HL-60 (cell line): ENCODE results near the gene AKAP6.
"Not testable (repeated sequence)": the region's sequence is repeated elsewhere in the genome, so short reads cannot be mapped to it uniquely, and the experiment has no call there.

ENCODE experiments used
- DNase-seq, 2 experiments: peaks; one replicate each; pipeline ENCODE4 v3.0.0-alpha.2; 2010 to 2020; ENCODE audit warnings: low read depth in 1 of 2, low spot score in 1 of 2
- H3K27ac ChIP-seq: fragments of 250-450 bp; sonication (Bioruptor Pico); replicated peaks from 2 replicates; pipeline ENCODE4 v1.5.1; 2020; ENCODE audit warnings: mild to moderate bottlenecking, moderate library complexity
- H3K27me3 ChIP-seq: fragments of 250-450 bp; sonication (Bioruptor Pico); 2 replicates; pipeline ENCODE4 v1.5.1; 2021; ENCODE audit warnings: mild to moderate bottlenecking, moderate library complexity; ENCODE audit not compliant: insufficient read depth, poor library complexity, severe bottlenecking
- H3K4me3 ChIP-seq: replicated peaks from 2 replicates; pipeline ENCODE4 v1.5.1; 2011; ENCODE audit warnings: mild to moderate bottlenecking, control low read depth, low read length; ENCODE audit not compliant: insufficient read depth
- GABPA ChIP-seq: IDR thresholded peaks from 2 replicates; pipeline ENCODE4 v1.6.1; 2012; ENCODE audit warnings: low read depth
- POLR2AphosphoS5 ChIP-seq: IDR thresholded peaks from 2 replicates; pipeline ENCODE4 v1.6.1; 2012; ENCODE audit warnings: low read depth
- REST ChIP-seq: IDR thresholded peaks from 2 replicates; pipeline ENCODE4 v1.6.1; 2012; ENCODE audit warnings: low read depth; ENCODE audit not compliant: insufficient replicate concordance
- SPI1 ChIP-seq: IDR thresholded peaks from 2 replicates; pipeline ENCODE4 v1.6.1; 2012; ENCODE audit warnings: low read depth, mild to moderate bottlenecking, borderline replicate concordance
- TF ChIP-seq, protein P1 (sequence below): IDR thresholded peaks from one replicate; pipeline ENCODE4 v1.5.1; 2011; ENCODE audit warnings: low read length, control low read depth, inconsistent platforms; ENCODE audit not compliant: insufficient read depth

Gene AKAP6

GRCh38 chr14:32578181-32578580 lies 249.1 kb downstream of the AKAP6 start:
- no peak for DNase-seq
- Histone ChIP-seq H3K27ac (no peak overlapping the region), H3K27me3 (no peaks in the 10 kb centered on the region), H3K4me3 (no peak overlapping the region)
- no peak for TF ChIP-seq REST
- no peak for TF ChIP-seq GABPA
- TF ChIP-seq POLR2AphosphoS5, result no peak
- TF ChIP-seq, protein P1, sequence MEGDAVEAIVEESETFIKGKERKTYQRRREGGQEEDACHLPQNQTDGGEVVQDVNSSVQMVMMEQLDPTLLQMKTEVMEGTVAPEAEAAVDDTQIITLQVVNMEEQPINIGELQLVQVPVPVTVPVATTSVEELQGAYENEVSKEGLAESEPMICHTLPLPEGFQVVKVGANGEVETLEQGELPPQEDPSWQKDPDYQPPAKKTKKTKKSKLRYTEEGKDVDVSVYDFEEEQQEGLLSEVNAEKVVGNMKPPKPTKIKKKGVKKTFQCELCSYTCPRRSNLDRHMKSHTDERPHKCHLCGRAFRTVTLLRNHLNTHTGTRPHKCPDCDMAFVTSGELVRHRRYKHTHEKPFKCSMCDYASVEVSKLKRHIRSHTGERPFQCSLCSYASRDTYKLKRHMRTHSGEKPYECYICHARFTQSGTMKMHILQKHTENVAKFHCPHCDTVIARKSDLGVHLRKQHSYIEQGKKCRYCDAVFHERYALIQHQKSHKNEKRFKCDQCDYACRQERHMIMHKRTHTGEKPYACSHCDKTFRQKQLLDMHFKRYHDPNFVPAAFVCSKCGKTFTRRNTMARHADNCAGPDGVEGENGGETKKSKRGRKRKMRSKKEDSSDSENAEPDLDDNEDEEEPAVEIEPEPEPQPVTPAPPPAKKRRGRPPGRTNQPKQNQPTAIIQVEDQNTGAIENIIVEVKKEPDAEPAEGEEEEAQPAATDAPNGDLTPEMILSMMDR, result no peak
- TF ChIP-seq SPI1, result no peak

DNA sequence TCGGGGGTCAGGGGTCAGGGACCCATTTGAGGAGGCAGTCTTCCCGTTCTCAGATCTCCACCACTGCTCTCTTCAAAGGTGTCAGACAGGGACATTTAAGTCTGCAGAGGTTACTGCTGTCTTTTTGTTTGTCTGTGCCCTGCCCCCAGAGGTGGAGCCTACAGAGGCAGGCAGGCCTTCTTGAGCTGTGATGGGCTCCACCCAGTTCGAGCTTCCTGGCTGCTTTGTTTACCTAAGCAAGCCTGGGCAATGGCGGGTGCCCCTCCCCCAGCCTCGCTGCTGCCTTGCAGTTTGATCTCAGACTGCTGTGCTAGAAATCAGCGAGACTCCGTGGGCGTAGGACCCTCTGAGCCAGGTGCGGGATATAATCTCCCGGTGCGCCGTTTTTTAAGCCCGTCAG lies 254.3 kb downstream of the AKAP6 start:
- H3K4me3 ChIP-seq, H3K27me3 ChIP-seq, DNase-seq, H3K27ac ChIP-seq: not testable (repeated sequence)

DNA sequence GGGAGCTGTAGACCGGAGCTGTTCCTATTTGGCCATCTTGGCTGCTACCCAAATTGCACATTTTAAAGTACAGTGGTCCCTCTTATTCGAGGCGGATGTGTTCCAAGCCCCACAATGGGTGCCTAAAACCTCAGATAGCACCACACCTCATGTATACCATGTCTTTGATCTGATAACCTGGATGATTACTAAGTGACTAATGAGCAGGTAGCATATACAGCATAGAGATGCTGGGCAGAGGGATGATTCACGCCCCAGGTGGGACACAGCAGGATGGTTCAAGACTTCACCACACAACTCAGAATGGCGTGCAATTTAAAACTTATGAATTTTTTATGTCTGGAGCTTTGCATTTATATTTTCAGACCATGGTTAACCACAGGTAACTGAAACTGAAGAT lies 255.0 kb downstream of the AKAP6 start:
- no peak for DNase-seq
- no peaks in the 10 kb centered on the region for H3K27me3 ChIP-seq
- H3K4me3 ChIP-seq, result no peak overlapping the region
- H3K27ac ChIP-seq, result no peak overlapping the region
- TF ChIP-seq GABPA, result no peak
- no peak for TF ChIP-seq REST
- no peak for TF ChIP-seq POLR2AphosphoS5
- TF ChIP-seq, protein P1, result no peak
- no peak for TF ChIP-seq SPI1

- Histone ChIP-seq H3K27me3 (no peaks in the 10 kb centered on the region), H3K4me3 (no peak overlapping the region), H3K27ac (no peak overlapping the region)
- DNase-seq, result no peak
- TF ChIP-seq GABPA, result no peak
Observed at GRCh38 chr14:32587461-32587860, 258.4 kb downstream of the AKAP6 start.

GRCh38 chr14:32588448-32589320 lies 259.6 kb downstream of the AKAP6 start:
- no peak overlapping the region for H3K4me3 ChIP-seq
- DNase-seq, result peak; percentile 8
- no peak overlapping the region for H3K27ac ChIP-seq
- no peaks in the 10 kb centered on the region for H3K27me3 ChIP-seq
- TF ChIP-seq SPI1 (no peak), GABPA (no peak)
- TF ChIP-seq, protein P1, result peak; percentile 51
